ENCODE data around the gene RELT.

RELT gene

DNA sequence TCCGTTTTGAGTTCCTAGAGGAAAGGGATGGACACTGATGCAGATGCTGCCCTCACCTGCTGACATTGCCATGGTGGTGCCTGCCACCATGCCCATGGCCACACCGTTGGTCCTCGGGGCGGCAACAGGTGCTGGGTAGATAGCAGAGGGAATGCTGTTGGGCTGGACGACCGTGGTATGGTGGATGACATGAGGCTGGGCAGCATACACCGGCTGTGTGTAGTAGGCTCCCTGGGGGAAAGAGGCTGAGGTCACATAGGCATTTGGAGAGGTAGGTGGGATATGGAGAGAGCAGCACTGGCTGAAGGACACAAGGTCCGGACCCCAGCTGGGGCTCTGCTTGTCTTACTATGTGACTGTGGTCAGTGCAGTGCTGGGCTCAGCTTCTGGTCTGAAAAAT, 33.2 kb downstream of the RELT start:
- H3K27ac ChIP-seq (ENCODE audit: low read depth, low read length), result no peak overlapping the region
- peaks cover 26% of the 10 kb centered on the region for H3K36me3 ChIP-seq (ENCODE audit: control insufficient read depth, insufficient read depth, low read length)
- H3K4me1 ChIP-seq (ENCODE audit: control insufficient read depth, insufficient read depth, low read length), result no peaks in the 10 kb centered on the region; the same call in 1 of the 2 replicates
- no peaks in the 10 kb centered on the region for H3K9me3 ChIP-seq (ENCODE audit: control insufficient read depth, insufficient read depth, low read depth, low read length)
- H3K4me3 ChIP-seq (ENCODE audit: low read depth, low read length), result no peak overlapping the region
- no peak overlapping the region for H3K9ac ChIP-seq (ENCODE audit: low read length)
- no peaks in the 10 kb centered on the region for H3K27me3 ChIP-seq (ENCODE audit: control insufficient read depth, insufficient read depth, low read length)

GRCh38 chr11:73410627-73411026, 34.4 kb downstream of the RELT start:
- Histone ChIP-seq H3K27me3 (ENCODE audit: control insufficient read depth, insufficient read depth, low read length) (no peaks in the 10 kb centered on the region), H3K4me1 (ENCODE audit: control insufficient read depth, insufficient read depth, low read length) (no peaks in the 10 kb centered on the region; the same call in 1 of the 2 replicates), H3K27ac (ENCODE audit: low read depth, low read length) (no peak overlapping the region), H3K9ac (ENCODE audit: low read length) (no peak overlapping the region), H3K9me3 (ENCODE audit: control insufficient read depth, insufficient read depth, low read depth, low read length) (no peaks in the 10 kb centered on the region), H3K4me3 (ENCODE audit: low read depth, low read length) (no peak overlapping the region), H3K36me3 (ENCODE audit: control insufficient read depth, insufficient read depth, low read length) (peaks cover 26% of the 10 kb centered on the region)

DNA sequence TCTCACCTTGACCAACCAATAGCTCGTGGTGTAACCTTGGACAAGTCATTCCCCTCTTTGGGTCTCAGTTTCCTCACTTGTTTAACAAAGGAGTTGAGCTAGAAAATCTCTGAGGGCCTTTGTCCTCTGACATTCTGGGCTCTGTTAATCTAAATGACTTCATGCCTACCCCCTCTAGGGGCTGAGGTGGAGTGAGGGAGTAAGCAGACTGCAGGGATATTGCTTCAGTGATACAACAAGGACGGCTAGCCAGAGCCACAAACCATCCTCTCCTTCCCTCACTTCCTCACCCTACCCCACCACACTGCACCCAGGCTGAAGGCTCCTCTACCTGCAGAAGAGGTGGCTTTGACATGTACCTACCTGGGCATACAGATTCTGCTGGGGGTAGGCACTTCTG, 34.8 kb downstream of the RELT start:
- H3K27ac ChIP-seq (ENCODE audit: low read depth, low read length), result no peak overlapping the region
- H3K27me3 ChIP-seq (ENCODE audit: control insufficient read depth, insufficient read depth, low read length), result no peaks in the 10 kb centered on the region
- no peaks in the 10 kb centered on the region for H3K9me3 ChIP-seq (ENCODE audit: control insufficient read depth, insufficient read depth, low read depth, low read length)
- peaks cover 26% of the 10 kb centered on the region for H3K36me3 ChIP-seq (ENCODE audit: control insufficient read depth, insufficient read depth, low read length)
- no peak overlapping the region for H3K4me3 ChIP-seq (ENCODE audit: low read depth, low read length)
- no peak overlapping the region for H3K9ac ChIP-seq (ENCODE audit: low read length)
- no peaks in the 10 kb centered on the region; the same call in 1 of the 2 replicates for H3K4me1 ChIP-seq (ENCODE audit: control insufficient read depth, insufficient read depth, low read length)

DNA sequence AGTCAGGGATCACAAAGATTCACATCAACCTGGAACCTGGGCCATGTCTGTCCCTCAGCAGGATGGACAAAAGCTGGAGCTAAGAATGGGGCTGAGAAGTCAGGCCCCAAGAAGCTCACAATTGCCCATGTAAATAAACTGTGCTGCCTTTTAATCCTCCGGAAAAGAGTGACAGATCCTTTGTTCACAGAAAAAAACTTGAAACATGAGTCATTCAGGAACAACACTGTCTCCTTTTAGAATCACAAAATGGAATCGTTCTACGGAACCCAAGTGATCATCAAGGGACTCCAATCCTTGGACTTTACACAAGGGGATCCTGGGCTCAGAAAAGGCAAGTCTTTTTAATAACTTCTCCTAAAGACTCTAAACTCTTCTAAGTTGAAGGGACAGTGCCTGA, 36.1 kb downstream of the RELT start:
- Histone ChIP-seq H3K27me3 (ENCODE audit: control insufficient read depth, insufficient read depth, low read length) (no peaks in the 10 kb centered on the region), H3K27ac (ENCODE audit: low read depth, low read length) (no peak overlapping the region), H3K4me1 (ENCODE audit: control insufficient read depth, insufficient read depth, low read length) (no peaks in the 10 kb centered on the region; the same call in 1 of the 2 replicates), H3K9ac (ENCODE audit: low read length) (no peak overlapping the region), H3K9me3 (ENCODE audit: control insufficient read depth, insufficient read depth, low read depth, low read length) (no peaks in the 10 kb centered on the region), H3K36me3 (ENCODE audit: control insufficient read depth, insufficient read depth, low read length) (peaks cover 19% of the 10 kb centered on the region), H3K4me3 (ENCODE audit: low read depth, low read length) (no peak overlapping the region)

DNA sequence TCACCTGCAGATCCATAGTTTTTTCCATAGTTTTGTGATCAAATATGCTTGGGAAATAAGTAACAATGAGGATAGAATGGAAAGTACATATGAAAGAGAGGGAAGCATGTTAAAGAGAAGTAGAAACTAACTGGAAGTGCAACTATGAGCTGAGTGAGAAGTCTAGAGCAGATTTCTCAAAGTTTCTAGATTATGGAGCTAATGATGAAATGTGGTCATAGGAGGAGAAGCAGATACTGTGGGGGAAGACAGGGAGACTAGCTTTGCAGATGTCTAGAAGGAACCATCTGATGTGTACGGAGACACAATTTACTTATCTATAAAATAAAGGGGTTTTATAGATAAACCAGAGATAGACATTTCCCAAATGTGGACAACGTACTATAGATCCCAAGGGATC, 37.1 kb downstream of the RELT start:
- no peak overlapping the region for H3K4me3 ChIP-seq (ENCODE audit: low read depth, low read length)
- no peak overlapping the region for H3K27ac ChIP-seq (ENCODE audit: low read depth, low read length)
- peaks cover 16% of the 10 kb centered on the region for H3K36me3 ChIP-seq (ENCODE audit: control insufficient read depth, insufficient read depth, low read length)
- no peak overlapping the region for H3K9ac ChIP-seq (ENCODE audit: low read length)
- H3K9me3 ChIP-seq (ENCODE audit: control insufficient read depth, insufficient read depth, low read depth, low read length), result no peaks in the 10 kb centered on the region
- no peaks in the 10 kb centered on the region; the same call in 1 of the 2 replicates for H3K4me1 ChIP-seq (ENCODE audit: control insufficient read depth, insufficient read depth, low read length)
- no peaks in the 10 kb centered on the region for H3K27me3 ChIP-seq (ENCODE audit: control insufficient read depth, insufficient read depth, low read length)

GRCh38 chr11:73414977-73415651, 38.9 kb downstream of the RELT start:
- Histone ChIP-seq H3K4me1 (ENCODE audit: control insufficient read depth, insufficient read depth, low read length) (no peaks in the 10 kb centered on the region; the same call in 1 of the 2 replicates), H3K27ac (ENCODE audit: low read depth, low read length) (no peak overlapping the region), H3K27me3 (ENCODE audit: control insufficient read depth, insufficient read depth, low read length) (no peaks in the 10 kb centered on the region), H3K36me3 (ENCODE audit: control insufficient read depth, insufficient read depth, low read length) (peaks cover 5% of the 10 kb centered on the region; the same call in 1 of the 2 replicates), H3K9me3 (ENCODE audit: control insufficient read depth, insufficient read depth, low read depth, low read length) (no peaks in the 10 kb centered on the region), H3K9ac (ENCODE audit: low read length) (no peak overlapping the region), H3K4me3 (ENCODE audit: low read depth, low read length) (no peak overlapping the region)

- no peak overlapping the region for H3K4me3 ChIP-seq (ENCODE audit: low read depth, low read length)
- H3K9me3 ChIP-seq (ENCODE audit: control insufficient read depth, insufficient read depth, low read depth, low read length), result no peaks in the 10 kb centered on the region
- peaks cover 5% of the 10 kb centered on the region; the same call in 1 of the 2 replicates for H3K36me3 ChIP-seq (ENCODE audit: control insufficient read depth, insufficient read depth, low read length)
- H3K9ac ChIP-seq (ENCODE audit: low read length), result no peak overlapping the region
- H3K27ac ChIP-seq (ENCODE audit: low read depth, low read length), result no peak overlapping the region
- H3K4me1 ChIP-seq (ENCODE audit: control insufficient read depth, insufficient read depth, low read length), result no peaks in the 10 kb centered on the region
- no peaks in the 10 kb centered on the region for H3K27me3 ChIP-seq (ENCODE audit: control insufficient read depth, insufficient read depth, low read length)
These were observed 39.8 kb downstream of the RELT start for GRCh38 chr11:73415854-73416615.

GRCh38 chr11:73416786-73417185, 40.6 kb downstream of the RELT start:
- H3K27me3 ChIP-seq (ENCODE audit: control insufficient read depth, insufficient read depth, low read length), result no peaks in the 10 kb centered on the region
- no peak overlapping the region for H3K27ac ChIP-seq (ENCODE audit: low read depth, low read length)
- peaks cover 5% of the 10 kb centered on the region; the same call in 1 of the 2 replicates for H3K36me3 ChIP-seq (ENCODE audit: control insufficient read depth, insufficient read depth, low read length)
- H3K4me1 ChIP-seq (ENCODE audit: control insufficient read depth, insufficient read depth, low read length), result peaks cover under 1% of the 10 kb centered on the region; the same call in 1 of the 2 replicates
- no peak overlapping the region for H3K9ac ChIP-seq (ENCODE audit: low read length)
- no peaks in the 10 kb centered on the region for H3K9me3 ChIP-seq (ENCODE audit: control insufficient read depth, insufficient read depth, low read depth, low read length)
- no peak overlapping the region for H3K4me3 ChIP-seq (ENCODE audit: low read depth, low read length)

DNA sequence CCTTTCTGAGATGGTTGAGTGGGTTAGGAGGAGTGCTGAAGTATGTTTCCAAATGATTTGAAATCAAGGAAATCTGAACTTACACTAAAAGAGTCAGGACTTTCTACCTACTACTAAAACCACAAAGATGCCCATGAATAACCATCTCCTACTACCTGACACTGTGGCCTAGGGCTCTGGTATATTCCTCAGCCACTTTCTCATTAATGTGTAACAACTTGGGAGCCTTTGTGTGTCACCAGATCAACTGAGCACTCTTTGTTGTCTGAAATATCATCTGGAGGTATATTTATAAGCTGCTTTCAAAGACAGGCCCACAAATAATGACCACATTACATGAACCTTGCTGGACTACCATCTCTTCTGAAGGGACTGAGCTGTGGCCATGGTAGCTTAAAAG, 43.9 kb downstream of the RELT start:
- Histone ChIP-seq H3K4me3 (ENCODE audit: low read depth, low read length) (no peak overlapping the region), H3K27me3 (ENCODE audit: control insufficient read depth, insufficient read depth, low read length) (no peaks in the 10 kb centered on the region), H3K36me3 (ENCODE audit: control insufficient read depth, insufficient read depth, low read length) (peaks cover 5% of the 10 kb centered on the region; the same call in 1 of the 2 replicates), H3K9ac (ENCODE audit: low read length) (no peak overlapping the region), H3K27ac (ENCODE audit: low read depth, low read length) (no peak overlapping the region), H3K4me1 (ENCODE audit: control insufficient read depth, insufficient read depth, low read length) (peaks cover 5% of the 10 kb centered on the region), H3K9me3 (ENCODE audit: control insufficient read depth, insufficient read depth, low read depth, low read length) (no peaks in the 10 kb centered on the region)

- Histone ChIP-seq H3K27ac (ENCODE audit: low read depth, low read length) (no peak overlapping the region), H3K9ac (ENCODE audit: low read length) (no peak overlapping the region), H3K27me3 (ENCODE audit: control insufficient read depth, insufficient read depth, low read length) (no peaks in the 10 kb centered on the region), H3K4me1 (ENCODE audit: control insufficient read depth, insufficient read depth, low read length) (peaks cover 5% of the 10 kb centered on the region), H3K4me3 (ENCODE audit: low read depth, low read length) (no peak overlapping the region), H3K9me3 (ENCODE audit: control insufficient read depth, insufficient read depth, low read depth, low read length) (no peaks in the 10 kb centered on the region), H3K36me3 (ENCODE audit: control insufficient read depth, insufficient read depth, low read length) (peaks cover 4% of the 10 kb centered on the region; the same call in 1 of the 2 replicates)
These were observed 46.7 kb downstream of the RELT start for GRCh38 chr11:73422886-73423285.

DNA sequence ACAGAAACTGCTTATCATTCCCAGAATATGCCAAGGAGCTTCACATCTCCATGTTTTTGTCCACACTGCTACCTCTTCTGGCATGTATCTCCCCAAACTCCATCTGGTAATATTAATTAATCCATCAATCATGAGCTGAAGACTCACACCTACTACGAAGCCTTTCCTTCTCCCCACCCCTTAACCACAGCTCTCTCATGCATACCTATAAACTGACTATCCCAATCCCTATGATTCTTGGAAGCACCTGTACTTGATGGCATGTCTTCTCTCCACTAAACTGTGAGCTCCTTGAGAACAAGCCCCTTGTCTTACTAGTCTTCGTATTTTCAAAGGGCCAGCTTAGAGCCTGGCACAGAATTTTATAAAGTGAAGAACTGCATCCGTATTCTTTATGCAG, 47.3 kb downstream of the RELT start:
- H3K27me3 ChIP-seq (ENCODE audit: control insufficient read depth, insufficient read depth, low read length), result no peaks in the 10 kb centered on the region
- H3K4me1 ChIP-seq (ENCODE audit: control insufficient read depth, insufficient read depth, low read length), result peaks cover 5% of the 10 kb centered on the region

More for the DNA sequence above, 47.3 kb downstream of the RELT start:
- Histone ChIP-seq H3K4me3 (ENCODE audit: low read depth, low read length) (no peak overlapping the region), H3K9ac (ENCODE audit: low read length) (no peak overlapping the region), H3K9me3 (ENCODE audit: control insufficient read depth, insufficient read depth, low read depth, low read length) (no peaks in the 10 kb centered on the region), H3K36me3 (ENCODE audit: control insufficient read depth, insufficient read depth, low read length) (no peaks in the 10 kb centered on the region), H3K27ac (ENCODE audit: low read depth, low read length) (no peak overlapping the region)

Measured in HUES6 (cell line).